DMS153 treated with DMSO at 0.1 percent for 48 hours (cell line): ENCODE data around the gene STK11.
A peak's percentile ranks its signal among the peaks of the same experiment; 100 is the strongest.

Source experiments
- DNase-seq: peaks from one replicate; lab custom pipeline; 2025; ENCODE audit not compliant: unreplicated experiment; lab: John Stamatoyannopoulos, UW

The STK11 gene

DNA sequence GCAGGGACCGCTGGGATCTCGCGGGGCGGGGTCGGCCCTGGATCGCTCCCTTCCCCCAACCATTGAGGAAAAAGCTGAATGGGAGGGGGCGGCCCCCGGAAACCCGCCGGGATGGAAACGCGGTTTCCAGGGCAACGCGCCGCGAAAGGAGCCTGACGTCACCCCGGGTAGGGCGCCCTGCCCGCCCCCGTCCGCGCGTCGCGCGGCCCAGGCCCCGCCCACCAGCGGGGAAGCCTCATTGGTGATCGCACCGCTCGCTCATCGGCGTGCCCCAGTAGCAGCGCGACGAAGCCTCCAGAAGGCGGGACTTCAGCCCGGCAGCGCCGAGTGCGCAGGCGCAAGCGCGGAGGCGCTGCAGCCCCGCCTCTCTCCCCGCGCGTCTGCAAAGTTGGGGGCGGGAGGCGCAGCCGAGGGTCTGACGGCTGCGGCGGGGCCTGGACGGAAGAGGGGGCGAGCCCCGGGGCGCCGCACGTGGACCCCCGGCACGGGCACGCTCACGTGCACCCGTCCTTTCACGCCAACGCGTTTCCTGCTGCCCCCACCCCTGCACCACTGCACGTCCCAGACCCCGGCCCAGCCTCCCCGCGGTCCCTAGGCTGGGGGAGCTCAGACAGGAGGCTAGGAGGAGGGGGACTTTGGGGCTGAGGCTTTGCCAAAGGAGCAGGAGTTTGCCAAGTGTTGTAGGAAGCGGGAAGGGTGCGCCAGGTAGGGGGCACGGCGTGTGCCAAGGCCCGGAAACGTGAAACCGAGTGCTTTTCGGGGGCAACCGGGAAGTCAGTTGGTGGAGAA lies 55.4 kb downstream of the STK11 start:
- DNase-seq: peak; percentile 62

- no peak for DNase-seq
These were observed 55.9 kb downstream of the STK11 start for GRCh38 chr19:1261538-1261797.

GRCh38 chr19:1261798-1262622 lies 56.4 kb downstream of the STK11 start:
- DNase-seq: no peak

- no peak for DNase-seq
These were observed 57.1 kb downstream of the STK11 start for GRCh38 chr19:1262623-1263123.

- DNase-seq: no peak
These were observed 57.6 kb downstream of the STK11 start for GRCh38 chr19:1263188-1263587.

GRCh38 chr19:1264801-1265614 lies 59.4 kb downstream of the STK11 start:
- DNase-seq: no peak

GRCh38 chr19:1265615-1266128 lies 60.1 kb downstream of the STK11 start:
- no peak for DNase-seq

GRCh38 chr19:1266129-1266915 lies 60.7 kb downstream of the STK11 start:
- DNase-seq: no peak

DNA sequence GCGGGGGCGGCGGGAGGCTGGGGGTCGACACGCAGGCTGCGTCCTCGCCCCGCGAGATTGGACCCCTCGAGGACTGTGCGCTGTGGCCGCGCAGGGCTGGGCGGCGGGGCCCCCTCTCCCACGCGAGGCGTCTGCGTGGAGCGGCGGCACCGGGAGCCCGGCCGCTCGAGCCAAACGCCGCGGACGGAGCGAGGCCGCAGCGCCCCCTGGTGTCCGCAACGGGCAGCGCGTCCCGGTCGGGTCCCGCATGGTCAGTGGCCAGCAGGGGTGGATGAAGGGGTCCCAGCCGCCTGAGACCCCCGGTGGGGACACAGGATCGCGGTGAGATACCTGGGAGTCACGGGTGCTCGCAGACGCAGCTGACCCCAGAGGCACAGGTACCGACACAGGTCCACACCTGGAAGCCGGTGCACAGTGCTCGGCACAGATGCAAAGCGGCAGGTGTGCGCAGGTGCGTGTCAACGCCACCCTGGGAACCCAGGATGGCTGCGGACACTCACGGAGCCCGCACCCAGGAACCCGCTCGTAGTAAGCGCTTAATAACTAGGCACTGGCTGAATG lies 61.4 kb downstream of the STK11 start:
- DNase-seq: no peak

DNA sequence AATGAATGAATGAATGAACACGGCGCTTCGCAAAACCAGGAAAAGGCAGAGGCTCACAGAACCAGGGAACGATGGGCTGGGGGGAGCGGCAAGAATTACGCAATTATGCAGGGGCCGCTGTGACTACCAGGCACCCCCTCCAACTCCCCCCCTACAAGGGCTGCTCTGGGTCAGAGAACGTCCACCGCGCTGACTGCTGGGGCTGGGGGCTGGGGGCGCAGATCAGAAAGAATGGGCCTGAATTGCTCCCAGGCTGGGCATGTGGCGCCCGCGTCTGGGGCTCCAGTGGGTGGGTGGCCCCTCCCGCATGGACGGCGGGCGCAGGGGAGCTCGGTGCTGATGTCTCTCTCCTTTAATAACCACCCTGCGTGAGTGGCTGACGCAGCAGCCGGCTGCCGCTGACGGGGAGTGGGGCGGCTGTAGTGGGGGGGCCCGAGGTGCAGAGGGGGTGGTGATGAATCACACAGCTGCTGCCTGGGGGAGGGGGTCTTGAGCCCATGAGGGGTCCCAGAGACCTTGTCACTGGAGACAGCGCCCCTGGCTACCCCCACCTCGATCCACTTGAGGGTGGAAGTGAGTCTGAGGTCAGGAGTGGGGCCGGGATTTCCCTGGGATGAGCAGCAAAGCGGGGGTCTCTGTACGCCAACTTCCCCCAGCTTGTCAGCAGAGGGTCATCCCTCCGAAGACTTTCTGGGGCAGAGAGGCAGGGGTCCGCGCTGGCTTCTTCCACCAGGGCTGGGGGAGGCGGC lies 62.1 kb downstream of the STK11 start:
- DNase-seq: no peak

GRCh38 chr19:1268226-1269064 lies 62.9 kb downstream of the STK11 start:
- DNase-seq: no peak

GRCh38 chr19:1269065-1269477 lies 63.5 kb downstream of the STK11 start, which contains the start of gene CIRBP:
Gene CIRBP (plus strand): TSS chr19:1269332. CDS start chr19:1270934, 1,602 bp downstream.
- DNase-seq: peak; percentile 51

GRCh38 chr19:1269478-1270212 lies 64.1 kb downstream of the STK11 start:
- DNase-seq: no peak

GRCh38 chr19:1270213-1270853 lies 64.8 kb downstream of the STK11 start:
- no peak for DNase-seq

DNA sequence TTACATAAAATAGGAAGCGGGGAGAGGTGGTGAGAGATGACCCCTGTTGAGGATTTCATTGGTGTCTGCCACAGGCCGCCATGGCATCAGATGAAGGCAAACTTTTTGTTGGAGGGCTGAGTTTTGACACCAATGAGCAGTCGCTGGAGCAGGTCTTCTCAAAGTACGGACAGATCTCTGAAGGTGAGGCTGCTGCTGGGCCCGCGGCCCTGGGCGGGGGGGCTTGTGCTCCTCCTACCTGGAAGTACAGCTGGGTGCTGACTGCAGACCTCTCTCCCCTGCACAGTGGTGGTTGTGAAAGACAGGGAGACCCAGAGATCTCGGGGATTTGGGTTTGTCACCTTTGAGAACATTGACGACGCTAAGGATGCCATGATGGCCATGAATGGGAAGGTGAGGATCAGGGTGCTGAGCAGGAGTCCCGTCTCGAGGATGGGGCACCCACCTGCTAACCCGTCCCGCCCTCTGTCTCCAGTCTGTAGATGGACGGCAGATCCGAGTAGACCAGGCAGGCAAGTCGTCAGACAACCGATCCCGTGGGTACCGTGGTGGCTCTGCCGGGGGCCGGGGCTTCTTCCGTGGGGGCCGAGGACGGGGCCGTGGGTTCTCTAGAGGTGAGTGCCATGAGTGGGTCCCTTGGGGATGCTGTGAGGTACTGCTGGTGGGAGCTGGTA lies 65.4 kb downstream of the STK11 start:
- DNase-seq: no peak

- DNase-seq: no peak
These were observed 66.2 kb downstream of the STK11 start for GRCh38 chr19:1271528-1272422.
